ENCODE data around the gene RPS2.

The RPS2 gene

DNA sequence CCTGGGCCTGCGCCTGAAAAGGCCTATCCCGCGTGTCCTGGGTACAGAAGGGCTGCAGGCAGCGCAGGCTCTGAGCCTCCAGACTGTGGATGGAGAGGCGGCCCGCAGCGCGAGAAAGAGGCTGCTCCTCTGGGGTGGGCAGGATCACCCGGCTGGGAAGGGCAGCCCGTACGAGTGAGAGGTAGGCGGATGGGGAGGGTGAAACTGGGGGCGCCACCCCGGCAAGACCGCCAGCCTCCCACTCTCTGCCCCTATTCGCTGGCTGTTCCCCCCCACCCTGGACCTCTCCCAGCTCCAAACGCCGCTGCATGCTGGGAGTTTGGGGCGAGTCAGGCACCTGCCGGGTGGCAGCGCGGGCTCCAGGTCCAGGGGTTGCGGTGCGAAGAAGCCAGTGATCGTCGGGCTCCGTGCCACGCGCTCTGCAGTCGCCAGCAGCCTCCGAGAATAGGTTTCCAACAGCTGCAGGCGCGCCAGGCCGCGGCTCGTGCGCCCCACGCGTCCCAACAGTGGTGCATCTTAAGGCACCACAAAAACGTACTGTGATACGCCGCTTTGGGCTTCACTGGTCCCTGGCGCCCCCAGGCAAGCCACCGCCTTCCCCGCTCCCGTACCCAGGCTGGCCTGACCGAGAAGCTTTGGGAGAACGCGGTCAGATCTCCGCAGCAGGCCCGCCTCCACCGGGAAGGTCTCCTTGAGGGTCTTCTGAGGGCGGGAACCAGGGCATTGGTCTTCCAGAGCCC is 15.6 kb upstream of the RPS2 start:
- POLR2A ChIA-PET: interaction anchor here (0.5 to 3.2 kb wide), 3 partner anchors 11 to 672 kb away, joined by 3 to 21 read pairs (median 3); partner anchors contain the start of gene RPS2
- CTCF ChIA-PET: no interaction called here
- TF ChIP-seq, protein P1, sequence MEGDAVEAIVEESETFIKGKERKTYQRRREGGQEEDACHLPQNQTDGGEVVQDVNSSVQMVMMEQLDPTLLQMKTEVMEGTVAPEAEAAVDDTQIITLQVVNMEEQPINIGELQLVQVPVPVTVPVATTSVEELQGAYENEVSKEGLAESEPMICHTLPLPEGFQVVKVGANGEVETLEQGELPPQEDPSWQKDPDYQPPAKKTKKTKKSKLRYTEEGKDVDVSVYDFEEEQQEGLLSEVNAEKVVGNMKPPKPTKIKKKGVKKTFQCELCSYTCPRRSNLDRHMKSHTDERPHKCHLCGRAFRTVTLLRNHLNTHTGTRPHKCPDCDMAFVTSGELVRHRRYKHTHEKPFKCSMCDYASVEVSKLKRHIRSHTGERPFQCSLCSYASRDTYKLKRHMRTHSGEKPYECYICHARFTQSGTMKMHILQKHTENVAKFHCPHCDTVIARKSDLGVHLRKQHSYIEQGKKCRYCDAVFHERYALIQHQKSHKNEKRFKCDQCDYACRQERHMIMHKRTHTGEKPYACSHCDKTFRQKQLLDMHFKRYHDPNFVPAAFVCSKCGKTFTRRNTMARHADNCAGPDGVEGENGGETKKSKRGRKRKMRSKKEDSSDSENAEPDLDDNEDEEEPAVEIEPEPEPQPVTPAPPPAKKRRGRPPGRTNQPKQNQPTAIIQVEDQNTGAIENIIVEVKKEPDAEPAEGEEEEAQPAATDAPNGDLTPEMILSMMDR (IDR thresholded peaks at IDR 0.05; ENCODE audit: control extremely low read depth, extremely low read depth, low read depth, missing control alignments): no peak
- no peak for DNase-seq (ENCODE audit: extremely low spot score)

DNA sequence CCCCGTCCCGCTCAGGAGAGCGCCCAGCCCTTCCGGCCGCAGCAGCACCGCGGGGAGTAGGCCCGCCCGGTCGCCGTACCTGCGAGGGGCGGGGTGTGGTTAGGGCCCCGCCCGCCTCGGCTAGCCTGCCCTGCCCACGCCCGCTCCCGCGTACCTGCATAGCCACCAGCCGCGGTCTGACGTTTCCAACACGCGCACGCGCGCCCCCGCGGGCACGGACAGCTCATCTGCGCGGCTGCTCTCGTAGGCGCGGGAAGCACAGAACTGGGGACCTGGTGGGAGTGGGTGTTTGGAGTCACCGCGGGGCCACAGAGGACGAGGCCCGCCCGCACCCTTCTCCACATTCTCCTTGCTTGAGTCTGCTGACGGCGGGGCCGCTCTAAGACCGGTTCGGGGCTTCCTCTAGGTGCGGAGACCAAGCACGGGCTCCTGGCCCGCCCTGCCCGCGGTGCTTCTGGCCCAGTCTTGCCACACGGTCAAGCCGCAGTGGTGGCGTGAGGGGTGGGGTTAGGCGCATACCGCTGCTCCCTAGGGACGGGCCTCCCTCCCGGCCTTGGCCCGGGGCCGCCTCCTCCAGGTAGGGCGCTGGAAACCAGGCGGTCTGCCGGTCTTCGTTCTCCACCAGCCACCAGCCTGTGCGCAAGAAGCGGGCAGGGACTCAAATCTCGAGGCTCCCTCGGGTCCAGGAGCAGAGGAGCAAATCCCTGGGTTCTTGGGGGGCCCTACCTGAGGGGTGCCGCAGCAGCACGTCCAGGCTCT is 14.8 kb upstream of the RPS2 start:
- TF ChIP-seq, protein P1 (IDR thresholded peaks at IDR 0.05; ENCODE audit: control extremely low read depth, extremely low read depth, low read depth, missing control alignments): no peak
- DNase-seq (ENCODE audit: extremely low spot score): no peak
- ChIA-PET POLR2A (interaction anchor here (1.7 kb wide), 1 partner anchor 14 kb away, joined by 7 read pairs; the partner anchor contains the start of gene RPS2), CTCF (no interaction called here)

DNA sequence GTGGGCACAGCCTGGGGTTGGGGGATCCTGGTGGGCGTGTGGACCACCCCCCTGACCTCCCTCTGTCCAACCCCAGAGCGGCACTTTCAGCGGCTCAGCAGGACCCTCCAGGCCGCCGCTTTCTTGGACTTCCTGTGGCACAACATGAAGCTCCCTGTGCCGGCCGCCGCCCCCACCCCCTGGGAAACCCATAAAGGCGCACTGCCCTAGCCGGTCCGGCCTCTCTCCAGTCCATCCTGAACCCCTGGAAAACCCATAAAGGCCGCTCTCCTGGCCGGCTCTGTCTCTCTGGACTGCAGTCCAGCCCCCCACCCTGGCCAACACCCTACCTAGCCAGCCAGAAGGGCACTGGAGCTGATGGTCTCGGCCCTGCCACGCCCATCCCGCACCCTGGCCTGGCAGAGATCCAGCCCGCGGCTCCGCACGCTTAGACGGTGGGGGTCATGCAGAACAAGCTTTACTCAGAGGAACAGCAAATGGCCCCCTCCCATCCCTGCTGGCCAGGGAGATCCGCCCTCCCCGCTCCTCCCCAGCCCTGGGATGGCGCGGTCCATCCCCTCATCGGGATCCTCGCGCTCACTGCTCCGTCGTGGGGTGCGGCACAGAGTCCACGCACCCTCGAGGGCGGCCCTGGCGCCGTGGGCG is 14.0 kb upstream of the RPS2 start:
- TF ChIP-seq, protein P1 (IDR thresholded peaks at IDR 0.05; ENCODE audit: control extremely low read depth, extremely low read depth, low read depth, missing control alignments): no peak
- CTCF ChIA-PET: no interaction called here
- no peak for DNase-seq (ENCODE audit: extremely low spot score)
- POLR2A ChIA-PET: interaction anchor here (0.9 to 1.7 kb wide), 2 partner anchors 14 to 177 kb away, joined by 3 to 7 read pairs; partner anchors contain the start of genes RPS2 and TRAF7

DNA sequence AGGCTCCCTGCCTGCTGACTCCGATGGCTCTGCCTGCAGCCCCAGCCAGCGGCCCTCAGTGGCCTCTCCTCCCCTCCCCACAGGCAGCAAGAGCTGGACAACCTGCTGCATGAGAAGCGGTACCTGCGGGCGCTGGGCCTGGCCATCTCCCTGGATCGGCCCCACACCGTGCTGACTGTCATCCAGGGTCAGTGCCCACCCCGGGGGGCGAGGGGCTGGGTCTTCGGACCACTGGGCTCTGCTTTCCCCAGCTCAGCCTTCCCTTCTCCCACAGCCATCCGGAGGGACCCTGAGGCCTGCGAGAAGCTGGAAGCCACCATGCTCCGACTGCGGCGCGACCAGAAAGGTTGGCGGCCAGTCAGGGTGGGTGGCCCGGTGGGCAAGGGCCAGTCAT is 13.2 kb upstream of the RPS2 start:
- ChIA-PET CTCF (no interaction called here), POLR2A (interaction anchor here (0.9 to 1.7 kb wide), 2 partner anchors 13 to 177 kb away, joined by 3 to 7 read pairs; partner anchors contain the start of genes RPS2 and TRAF7)
- TF ChIP-seq, protein P1 (IDR thresholded peaks at IDR 0.05; ENCODE audit: control extremely low read depth, extremely low read depth, low read depth, missing control alignments): no peak
- no peak for DNase-seq (ENCODE audit: extremely low spot score)

DNA sequence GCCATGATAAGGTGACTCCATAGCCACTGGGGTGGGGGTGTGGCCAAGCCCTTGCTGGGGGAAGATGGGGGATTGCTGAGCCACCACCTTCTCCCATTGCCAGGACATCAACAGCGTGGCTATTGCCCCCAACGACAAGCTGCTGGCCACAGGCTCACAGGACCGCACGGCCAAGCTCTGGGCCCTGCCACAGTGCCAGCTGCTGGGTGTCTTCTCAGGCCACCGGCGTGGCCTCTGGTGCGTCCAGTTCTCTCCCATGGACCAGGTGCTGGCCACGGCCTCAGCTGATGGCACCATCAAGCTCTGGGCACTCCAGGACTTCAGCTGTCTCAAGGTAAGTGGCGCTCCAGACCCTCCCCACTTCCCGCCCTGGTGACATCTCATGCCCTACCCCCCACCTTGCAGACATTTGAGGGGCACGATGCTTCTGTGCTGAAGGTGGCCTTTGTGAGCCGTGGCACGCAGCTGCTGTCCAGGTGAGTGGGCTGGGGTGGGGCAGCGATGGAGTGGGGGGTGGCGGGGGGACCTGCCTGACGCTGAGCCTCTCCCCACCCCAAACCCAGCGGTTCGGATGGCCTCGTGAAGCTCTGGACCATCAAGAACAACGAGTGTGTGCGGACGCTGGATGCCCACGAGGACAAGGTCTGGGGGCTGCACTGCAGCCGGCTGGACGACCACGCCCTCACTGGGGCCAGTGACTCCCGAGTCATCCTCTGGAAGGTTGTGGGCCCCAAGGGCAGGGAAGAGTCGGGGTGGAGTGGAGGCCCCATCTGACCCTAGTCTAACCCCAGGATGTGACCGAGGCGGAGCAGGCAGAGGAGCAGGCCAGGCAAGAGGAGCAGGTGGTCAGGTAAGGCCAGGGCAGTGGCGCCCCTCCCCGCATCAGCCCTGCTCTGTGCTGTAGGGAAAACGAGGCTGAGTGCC is 12.6 kb upstream of the RPS2 start:
- no peak for DNase-seq (ENCODE audit: extremely low spot score)
- TF ChIP-seq, protein P1 (IDR thresholded peaks at IDR 0.05; ENCODE audit: control extremely low read depth, extremely low read depth, low read depth, missing control alignments): no peak
- CTCF ChIA-PET: no interaction called here
- POLR2A ChIA-PET: interaction anchor here (0.6 to 2.7 kb wide), 4 partner anchors 12 to 1625 kb away, joined by 3 to 19 read pairs (median 4); partner anchors contain the start of genes AXIN1, RNF151, RPS2 and TRAF7

Data from GM10248 (cell line).